Heart left ventricle (tissue), 13 donors: ENCODE data around the gene SLC9A4.

Experiments used
- CTCF ChIP-seq, 12 donors: fragments of 200-600 bp; sonication (generic) in 4 of 12; IDR thresholded peaks; one replicate each; pipeline versions ENCODE4 v1.5.0 to v1.8.0; 2018 to 2022; ENCODE audit warnings: antibody characterized with exemption in 12 of 12, mild to moderate bottlenecking in 5 of 12
- POLR2A ChIP-seq, 2 donors: fragments of 450-650 bp; IDR thresholded peaks; one replicate each; pipeline ENCODE4 v1.6.1; 2017; ENCODE audit warnings: antibody characterized with exemption in 2 of 2, mild to moderate bottlenecking in 2 of 2, moderate library complexity in 2 of 2
- donor health status: ischemic (EF 13 %, LVEDD 7.1; RV severe dilation, severe dysfunction).
- donor health status: DM: no; HTN: yes; CAD: no.
- donor health status: DM: no; HTN: no; CAD: no.
- donor health status: ischemic (EF 25% LVEDD 6.9; RV normal size, moderate dysfunction).
- donor health status: ischemic (EF 25% LVEDD 5.7; RV mildly dilated, moderate dysfunction).
- donor health status: ischemic (EF 35%, LVEDD 5.7; RV mildly dilated, moderate dysfunction).
- donor health status: nonischemic (EF 11% LVEDD 7.7; RV severe dilation, severe dysfunction).
- donor health status: DM: yes; HTN: yes; CAD: no.
- donor health status: PGD.
- donor health status: ischemic (EF 29% LVEDD 5.4; RV normal size, mild dysfunction).
- donor health status: nonischemic (EF 23%, LVEDD 6.1; RV moderate dilation, normal function).

DNA sequence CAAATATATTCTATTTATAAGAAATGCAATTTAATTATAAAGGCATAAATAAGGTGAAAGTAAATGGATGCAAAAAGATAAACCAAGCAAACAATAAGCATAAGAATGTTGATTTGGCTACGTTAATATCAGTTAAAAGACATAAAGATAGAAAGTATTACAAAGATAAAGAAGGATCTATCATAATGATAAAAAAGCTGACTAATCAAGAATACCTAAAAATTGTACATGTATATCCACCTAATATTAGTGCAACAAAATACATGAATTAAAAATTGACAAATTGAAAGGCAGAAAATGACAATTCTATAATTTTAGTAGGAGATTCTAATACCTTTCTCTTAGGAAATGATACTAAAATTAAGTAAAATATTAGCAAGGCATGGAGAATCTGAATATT is 21.5 kb downstream of the SLC9A4 start:
- TF ChIP-seq CTCF (IDR thresholded peaks at IDR 0.05): no peak
- TF ChIP-seq POLR2A (IDR thresholded peaks at IDR 0.05): no peak
